Hepatocyte (in vitro differentiated cells): Measurements from ENCODE around the gene DEDD.

Experiments used
- EZH2 ChIP-seq: fragments of 200-600 bp; sonication (generic); IDR thresholded peaks from 2 replicates; pipeline ENCODE4 v1.6.1; 2016; ENCODE audit warnings: antibody characterized with exemption, mild to moderate bottlenecking, borderline replicate concordance
- TF ChIP-seq, protein P1 (sequence below): fragments of 200-600 bp; sonication (generic); IDR thresholded peaks from 2 replicates; pipeline ENCODE4 v1.5.1; 2016; ENCODE audit warnings: antibody characterized with exemption, mild to moderate bottlenecking; ENCODE audit not compliant: poor library complexity

- no peak for TF ChIP-seq EZH2
- TF ChIP-seq, protein P1, sequence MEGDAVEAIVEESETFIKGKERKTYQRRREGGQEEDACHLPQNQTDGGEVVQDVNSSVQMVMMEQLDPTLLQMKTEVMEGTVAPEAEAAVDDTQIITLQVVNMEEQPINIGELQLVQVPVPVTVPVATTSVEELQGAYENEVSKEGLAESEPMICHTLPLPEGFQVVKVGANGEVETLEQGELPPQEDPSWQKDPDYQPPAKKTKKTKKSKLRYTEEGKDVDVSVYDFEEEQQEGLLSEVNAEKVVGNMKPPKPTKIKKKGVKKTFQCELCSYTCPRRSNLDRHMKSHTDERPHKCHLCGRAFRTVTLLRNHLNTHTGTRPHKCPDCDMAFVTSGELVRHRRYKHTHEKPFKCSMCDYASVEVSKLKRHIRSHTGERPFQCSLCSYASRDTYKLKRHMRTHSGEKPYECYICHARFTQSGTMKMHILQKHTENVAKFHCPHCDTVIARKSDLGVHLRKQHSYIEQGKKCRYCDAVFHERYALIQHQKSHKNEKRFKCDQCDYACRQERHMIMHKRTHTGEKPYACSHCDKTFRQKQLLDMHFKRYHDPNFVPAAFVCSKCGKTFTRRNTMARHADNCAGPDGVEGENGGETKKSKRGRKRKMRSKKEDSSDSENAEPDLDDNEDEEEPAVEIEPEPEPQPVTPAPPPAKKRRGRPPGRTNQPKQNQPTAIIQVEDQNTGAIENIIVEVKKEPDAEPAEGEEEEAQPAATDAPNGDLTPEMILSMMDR = no peak
These were observed 51.7 kb downstream of the DEDD start for GRCh38 chr1:161080441-161081405.
